Cardiac fibroblast (primary cell): ENCODE measurements around the gene DPP8.
A peak's percentile ranks its signal among the peaks of the same experiment; 100 is the strongest.

Source experiments
- DNase-seq, 2 donors: peaks; one replicate each; pipeline versions ENCODE4 v3.0.0 to v3.0.0-alpha.2; 2010; ENCODE audit warnings: low read depth in 2 of 2
- H3K4me3 ChIP-seq, 2 donors: replicated peaks in 1 of 2; 1 replicate in 1 of 2; 2 replicates in 1 of 2; pipeline ENCODE4 v1.5.1; 2011; ENCODE audit warnings: low read depth in 2 of 2, low read length in 2 of 2, mild to moderate bottlenecking in 2 of 2, moderate library complexity in 1 of 2
- CTCF ChIP-seq: IDR thresholded peaks from one replicate; pipeline ENCODE4 v1.5.1; 2011; ENCODE audit warnings: low read depth, mild to moderate bottlenecking, low read length, inconsistent platforms

Gene DPP8

GRCh38 chr15:65413051-65413759 is 104.3 kb downstream of the DPP8 start:
- TF ChIP-seq CTCF = no peak
- DNase-seq = no peak
- no peak overlapping the region for H3K4me3 ChIP-seq

DNA sequence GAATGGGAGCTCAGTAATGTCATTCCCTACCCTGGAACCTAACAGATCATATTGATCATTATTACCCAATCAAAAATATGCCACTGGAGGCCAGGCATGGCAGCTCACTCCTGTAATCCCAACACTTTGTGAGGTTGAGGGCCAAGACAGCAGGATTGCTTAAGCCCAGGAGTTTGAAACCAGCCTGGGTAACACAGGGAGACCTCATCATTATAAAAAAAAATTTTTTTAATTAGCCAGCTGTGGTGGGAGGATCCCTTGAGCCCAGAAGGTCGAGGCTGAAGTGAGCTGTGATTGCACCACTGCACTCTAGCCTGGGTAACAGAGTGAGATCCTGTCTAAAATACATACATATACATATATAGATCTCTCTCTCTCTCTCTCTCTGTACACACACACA is 104.9 kb downstream of the DPP8 start:
- DNase-seq = no peak
- H3K4me3 ChIP-seq = no peak overlapping the region
- no peak for TF ChIP-seq CTCF

- no peak for DNase-seq
These were observed 105.9 kb downstream of the DPP8 start for GRCh38 chr15:65411465-65412071.

DNA sequence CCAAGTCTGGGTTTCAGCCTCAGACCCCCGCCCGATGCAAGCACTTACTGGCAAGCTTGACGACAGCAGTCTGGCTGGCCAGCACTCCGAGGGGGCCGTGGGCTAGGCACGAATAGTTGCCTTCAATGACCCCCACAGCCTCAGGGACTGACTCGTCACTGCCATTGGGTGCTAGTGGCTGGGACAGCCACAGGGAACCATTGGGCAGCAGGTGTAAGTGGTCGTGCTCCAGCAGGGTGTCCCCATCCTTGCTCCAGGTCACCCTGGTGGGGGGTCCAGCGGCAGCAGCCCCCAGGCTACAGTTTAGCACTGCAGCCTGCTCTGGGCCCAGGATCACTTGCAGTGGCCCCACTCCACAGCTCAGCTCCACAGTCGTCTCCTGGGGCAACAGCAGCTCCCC is 106.5 kb downstream of the DPP8 start:
- no peak for TF ChIP-seq CTCF
- H3K4me3 ChIP-seq = no peak overlapping the region
- no peak for DNase-seq

More at GRCh38 chr15:65411465-65412071, 105.9 kb downstream of the DPP8 start:
- TF ChIP-seq CTCF = no peak
- no peak overlapping the region for H3K4me3 ChIP-seq

DNA sequence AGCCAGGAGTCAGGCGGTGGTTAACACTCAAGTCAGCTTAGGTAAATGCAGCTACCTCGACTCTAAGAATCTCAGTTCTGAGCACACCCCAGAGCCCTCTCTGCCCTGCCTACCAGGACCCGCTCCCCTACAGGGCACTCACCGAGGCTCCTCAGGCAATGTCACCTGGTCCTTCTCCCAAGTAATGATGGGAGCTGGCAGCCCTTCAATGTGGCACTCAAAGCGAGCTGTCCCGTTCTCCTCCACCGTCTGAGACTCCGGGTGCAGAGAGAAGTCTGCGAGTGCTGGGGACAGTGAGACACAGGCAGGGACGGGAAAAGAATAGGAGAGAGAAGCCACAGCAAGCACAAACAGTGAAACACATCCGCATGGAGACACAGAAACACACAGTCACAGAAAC is 107.5 kb downstream of the DPP8 start:
- no peak for TF ChIP-seq CTCF
- no peak overlapping the region for H3K4me3 ChIP-seq
- no peak for DNase-seq

GRCh38 chr15:65409036-65409631 is 108.4 kb downstream of the DPP8 start:
- TF ChIP-seq CTCF = peak; percentile 2
- no peak overlapping the region for H3K4me3 ChIP-seq
- peak; percentile 83 to 92 for DNase-seq
